Neural cell (in vitro differentiated cells): ENCODE results near the gene HAUS6. TPM values are rescaled to one million over a fixed set of nuclear protein-coding genes. Genes with fewer than 3 reads are reported as not detected.
A peak's percentile ranks its signal among the peaks of the same experiment; 100 is the strongest.

ENCODE experiments used
- H2AFZ ChIP-seq: fragments of 200-600, 300-800 bp; sonication (generic), shearing (Covaris generic); 2 replicates; pipeline ENCODE4 v1.6.0; 2014; ENCODE audit warnings: low read depth, mild to moderate bottlenecking, antibody characterized with exemption, low read length, moderate library complexity
- H3F3A ChIP-seq: fragments of 200-600 bp; shearing (Covaris generic); 2 replicates; pipeline ENCODE4 v1.6.1; 2016; ENCODE audit warnings: mild to moderate bottlenecking, moderate library complexity, mixed read lengths, antibody characterized with exemption, low read length; ENCODE audit not compliant: insufficient read depth, poor library complexity, severe bottlenecking
- H3K27ac ChIP-seq: fragments of 200-600, 300-800 bp; sonication (generic), shearing (Covaris generic); 2 replicates; pipeline ENCODE4 v1.5.1; 2014; ENCODE audit warnings: mild to moderate bottlenecking, low read length, moderate library complexity
- H3K27me3 ChIP-seq: fragments of 300-800, 200-600 bp; sonication (generic), shearing (Covaris generic); 2 replicates; pipeline ENCODE4 v1.6.0; 2014; ENCODE audit warnings: mild to moderate bottlenecking, low read depth, low read length, moderate library complexity; ENCODE audit not compliant: insufficient read depth
- H3K36me3 ChIP-seq: fragments of 300-800, 200-600 bp; sonication (generic), shearing (Covaris generic); 2 replicates; pipeline ENCODE4 v1.5.1; 2014; ENCODE audit warnings: mild to moderate bottlenecking, antibody characterized with exemption, low read length, moderate library complexity; ENCODE audit not compliant: insufficient read depth
- H3K4me2 ChIP-seq: fragments of 300-800, 200-600 bp; sonication (generic), shearing (Covaris generic); 2 replicates; pipeline ENCODE4 v1.6.0; 2014; ENCODE audit warnings: mild to moderate bottlenecking, low read length
- H3K4me3 ChIP-seq: fragments of 300-800, 200-600 bp; sonication (generic), shearing (Covaris generic); 2 replicates; pipeline ENCODE4 v1.5.1; 2014; ENCODE audit warnings: mild to moderate bottlenecking, low read length, moderate library complexity
- H3K79me2 ChIP-seq: fragments of 200-600 bp; shearing (Covaris generic); replicated peaks from 2 replicates; pipeline ENCODE4 v1.6.0; 2014; ENCODE audit warnings: mild to moderate bottlenecking, low read length, moderate library complexity; ENCODE audit not compliant: insufficient read depth
- H3K9ac ChIP-seq: fragments of 300-800, 200-600 bp; sonication (generic), shearing (Covaris generic); 2 replicates; pipeline ENCODE4 v1.6.1; 2016; ENCODE audit warnings: mild to moderate bottlenecking, low read length, mixed read lengths
- H3K9me2 ChIP-seq: fragments of 200-600 bp; shearing (Covaris generic); 2 replicates; pipeline ENCODE4 v1.6.1; 2016; ENCODE audit warnings: mild to moderate bottlenecking, low read length, mixed read lengths; ENCODE audit not compliant: insufficient read depth
- H3K9me3 ChIP-seq: fragments of 200-600, 300-800 bp; sonication (generic), shearing (Covaris generic); 2 replicates; pipeline ENCODE4 v1.6.1; 2016; ENCODE audit warnings: mild to moderate bottlenecking, mixed run types, low read length, moderate library complexity, mixed read lengths
- H4K20me1 ChIP-seq: fragments of 200-600 bp; shearing (Covaris generic); 2 replicates; pipeline ENCODE4 v1.6.1; 2016; ENCODE audit warnings: mild to moderate bottlenecking, mixed run types; ENCODE audit not compliant: insufficient read depth
- CTCF ChIP-seq: fragments of 450-650 bp; IDR thresholded peaks from 2 replicates; pipeline ENCODE4 v1.5.1; 2014; ENCODE audit warnings: antibody characterized with exemption, mild to moderate bottlenecking, moderate library complexity; ENCODE audit not compliant: poor library complexity, severe bottlenecking
- EP300 ChIP-seq: fragments of 450-650 bp; conservative IDR thresholded peaks from 2 replicates; pipeline ENCODE4 v1.6.1; 2014; ENCODE audit warnings: antibody characterized with exemption, mild to moderate bottlenecking, moderate library complexity; ENCODE audit not compliant: poor library complexity, severe bottlenecking
- EZH2 ChIP-seq: fragments of 200-600, 300-800 bp; shearing (Covaris generic), sonication (generic); IDR thresholded peaks from 2 replicates; pipeline ENCODE4 v1.6.1; 2014; ENCODE audit warnings: antibody characterized with exemption, low read length, borderline replicate concordance, mild to moderate bottlenecking; ENCODE audit not compliant: insufficient read depth, poor library complexity, severe bottlenecking
- MXI1 ChIP-seq: fragments of 450-650 bp; conservative IDR thresholded peaks from 2 replicates; pipeline ENCODE4 v1.6.1; 2014; ENCODE audit warnings: antibody characterized with exemption, mild to moderate bottlenecking; ENCODE audit not compliant: poor library complexity, severe bottlenecking
- POLR2AphosphoS5 ChIP-seq: IDR thresholded peaks from 2 replicates; pipeline ENCODE4 v1.6.1; 2012
- RAD21 ChIP-seq: fragments of 450-650 bp; conservative IDR thresholded peaks from 2 replicates; pipeline ENCODE4 v1.6.1; 2014; ENCODE audit warnings: antibody characterized with exemption, mild to moderate bottlenecking, moderate library complexity
- REST ChIP-seq: IDR thresholded peaks from 2 replicates; pipeline ENCODE4 v1.6.1; 2012; ENCODE audit warnings: borderline replicate concordance
- SMC3 ChIP-seq: fragments of 450-650 bp; conservative IDR thresholded peaks from 2 replicates; pipeline ENCODE4 v1.6.1; 2014; ENCODE audit warnings: antibody characterized with exemption, mild to moderate bottlenecking, moderate library complexity; ENCODE audit not compliant: poor library complexity
- polyA plus RNA-seq: library from polyadenylated mRNA; depleted of rRNA; stranded (reverse); fragments of >200 nt; gene quantifications from 2 replicates; pipeline ENCODE4 v1.2.3, GENCODE V29; 2014

Gene HAUS6
- polyA plus RNA-seq, 1 donor from 2014 or later: 15.2 TPM

DNA sequence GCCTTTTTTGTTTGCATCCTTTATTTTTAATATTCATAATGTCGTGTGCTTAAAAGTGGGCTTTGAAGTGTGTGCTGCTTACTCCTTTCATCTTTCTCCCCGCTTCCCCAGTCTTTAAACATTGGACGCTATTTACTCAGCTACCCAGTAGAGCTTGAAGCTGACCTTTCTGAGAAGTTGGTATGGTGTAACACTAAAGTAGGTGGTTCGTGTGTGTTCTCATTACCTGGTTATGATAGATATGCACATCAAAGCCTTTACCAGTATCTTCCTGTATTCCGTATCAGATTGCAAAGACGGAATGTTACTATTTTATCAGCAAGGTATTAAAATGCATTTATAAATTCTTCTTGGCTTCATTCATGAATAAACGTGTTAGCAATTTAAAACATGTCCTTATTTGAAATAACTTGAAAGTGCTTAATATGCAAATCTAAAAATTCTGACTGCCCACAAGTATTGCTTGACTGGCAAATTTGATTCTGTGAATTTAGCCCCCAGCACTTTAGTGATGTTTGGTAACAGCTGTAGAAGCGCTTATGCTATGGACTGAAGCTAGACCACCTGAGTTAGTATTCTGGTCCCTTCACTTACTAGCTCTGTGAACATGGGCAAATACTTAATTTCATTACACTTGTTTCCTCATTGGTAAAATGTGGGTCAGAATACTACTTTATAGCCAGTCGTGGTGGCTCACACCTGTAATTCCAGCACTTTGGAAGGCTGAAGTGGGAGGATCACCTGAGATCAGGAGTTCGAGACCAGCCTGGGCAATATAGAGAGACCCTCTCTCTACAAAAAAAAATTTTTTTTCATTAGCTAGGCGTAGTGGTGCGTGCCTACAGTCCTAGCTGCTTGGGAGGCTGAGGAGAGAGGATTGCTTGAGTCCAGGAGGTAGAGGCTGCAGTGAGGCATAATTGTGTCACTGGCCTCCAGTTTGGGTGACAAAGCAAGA is 51.8 kb downstream of the HAUS6 start:
- TF ChIP-seq SMC3: no peak
- no peak for TF ChIP-seq MXI1
- no peak for TF ChIP-seq EZH2
- no peak for TF ChIP-seq CTCF
- Histone ChIP-seq H3K27ac (peak overlapping the region; percentile 94), H2AFZ (no peak overlapping the region), H3K9me2 (no peaks in the 10 kb centered on the region), H3K9ac (peak overlapping the region; percentile 97), H3F3A (no peaks in the 10 kb centered on the region), H3K4me3 (peak overlapping the region; percentile 94), H3K79me2 (peaks cover 33% of the 10 kb centered on the region), H3K9me3 (no peaks in the 10 kb centered on the region), H4K20me1 (no peaks in the 10 kb centered on the region), H3K36me3 (peaks cover 6% of the 10 kb centered on the region), H3K4me2 (peak overlapping the region; percentile 85), H3K27me3 (no peaks in the 10 kb centered on the region)

- Histone ChIP-seq H3K9me3 (no peaks in the 10 kb centered on the region), H3K79me2 (peaks cover 33% of the 10 kb centered on the region), H3K9me2 (no peaks in the 10 kb centered on the region), H2AFZ (peak overlapping the region; percentile 86), H3K9ac (peak overlapping the region; percentile 97), H4K20me1 (no peaks in the 10 kb centered on the region), H3K4me3 (peak overlapping the region; percentile 94), H3K27me3 (no peaks in the 10 kb centered on the region), H3K27ac (peak overlapping the region; percentile 94), H3K36me3 (peaks cover 6% of the 10 kb centered on the region), H3F3A (no peaks in the 10 kb centered on the region), H3K4me2 (peak overlapping the region; percentile 85)
- TF ChIP-seq EZH2 (no peak), EP300 (no peak), RAD21 (no peak), POLR2AphosphoS5 (no peak), MXI1 (no peak), REST (no peak), CTCF (no peak)
These were observed 52.6 kb downstream of the HAUS6 start for GRCh38 chr9:19049917-19050636.
